Liver (tissue), 9 donors: ENCODE results near the gene OR4C6. TPM values are rescaled to one million over a fixed set of nuclear protein-coding genes. Genes with fewer than 3 reads are reported as not detected.

Experiments
- DNase-seq: peaks from one replicate; pipeline ENCODE4 v3.0.0-alpha.2; 2017; ENCODE audit warnings: low spot score
- H3K27ac ChIP-seq, 2 donors: one replicate each; pipeline ENCODE4 v1.7.0; 2013; ENCODE audit warnings: inconsistent platforms in 2 of 2, low read length in 2 of 2, control low read depth in 1 of 2, low read depth in 1 of 2, mild to moderate bottlenecking in 1 of 2
- H3K27me3 ChIP-seq, 4 donors: one replicate each; pipeline versions ENCODE4 v1.6.1 to v1.7.0; 2013; ENCODE audit warnings: low read length in 3 of 4, inconsistent platforms in 1 of 4, mild to moderate bottlenecking in 1 of 4, moderate library complexity in 1 of 4; ENCODE audit not compliant: control insufficient read depth in 4 of 4, insufficient read depth in 4 of 4
- H3K36me3 ChIP-seq, 4 donors: one replicate each; pipeline versions ENCODE4 v1.6.1 to v1.7.0; 2013; ENCODE audit warnings: low read length in 3 of 4, mild to moderate bottlenecking in 3 of 4, low read depth in 1 of 4, moderate library complexity in 1 of 4; ENCODE audit not compliant: control insufficient read depth in 4 of 4, insufficient read depth in 3 of 4
- H3K4me1 ChIP-seq, 4 donors: one replicate each; pipeline versions ENCODE4 v1.6.1 to v1.7.0; 2013; ENCODE audit warnings: low read length in 3 of 4, mild to moderate bottlenecking in 3 of 4, moderate library complexity in 1 of 4; ENCODE audit not compliant: control insufficient read depth in 4 of 4, insufficient read depth in 4 of 4
- H3K4me3 ChIP-seq, 3 donors: one replicate each; pipeline versions ENCODE4 v1.6.1 to v1.7.0; 2013; ENCODE audit warnings: low read length in 3 of 3, control low read depth in 1 of 3, low read depth in 1 of 3, mild to moderate bottlenecking in 1 of 3
- H3K9ac ChIP-seq, 2 donors: one replicate each; pipeline ENCODE4 v1.7.0; 2013; ENCODE audit warnings: low read length in 2 of 2, mild to moderate bottlenecking in 2 of 2, moderate library complexity in 2 of 2, control low read depth in 1 of 2, low read depth in 1 of 2
- H3K9me3 ChIP-seq, 4 donors: one replicate each; pipeline versions ENCODE4 v1.6.1 to v1.7.0; 2013; ENCODE audit warnings: low read length in 3 of 4; ENCODE audit not compliant: control insufficient read depth in 4 of 4
- ATF3 ChIP-seq: IDR thresholded peaks from 2 replicates; pipeline ENCODE4 v1.6.1; 2016; ENCODE audit warnings: antibody characterized with exemption
- CTCF ChIP-seq: fragments of 150-350 bp; IDR thresholded peaks from 2 replicates; pipeline ENCODE4 v1.5.1; 2017; ENCODE audit warnings: improper control_type of control experiment, low read depth, low read length; ENCODE audit not compliant: missing input control
- EGR1 ChIP-seq, 2 donors: IDR thresholded peaks; 2 replicates each; pipeline ENCODE4 v1.6.1; 2016 to 2018; ENCODE audit warnings: antibody characterized with exemption in 2 of 2, low read depth in 2 of 2
- FOXA1 ChIP-seq: IDR thresholded peaks from 2 replicates; pipeline ENCODE4 v1.6.1; 2016; ENCODE audit warnings: antibody characterized with exemption
- GABPA ChIP-seq, 2 donors: IDR thresholded peaks in 1 of 2; conservative IDR thresholded peaks in 1 of 2; 2 replicates each; pipeline ENCODE4 v1.6.1; 2016; ENCODE audit warnings: antibody characterized with exemption in 2 of 2, mild to moderate bottlenecking in 1 of 2, moderate library complexity in 1 of 2
- HNF4A ChIP-seq, 2 donors: conservative IDR thresholded peaks; 2 replicates each; pipeline ENCODE4 v1.6.1; 2016; ENCODE audit warnings: antibody characterized with exemption in 2 of 2, mild to moderate bottlenecking in 2 of 2
- HNF4G ChIP-seq: IDR thresholded peaks from 2 replicates; pipeline ENCODE4 v1.6.1; 2016; ENCODE audit warnings: antibody characterized with exemption
- JUND ChIP-seq, 2 donors: IDR thresholded peaks; 2 replicates each; pipeline ENCODE4 v1.6.1; 2016; ENCODE audit warnings: antibody characterized with exemption in 2 of 2
- MAX ChIP-seq: IDR thresholded peaks from 2 replicates; pipeline ENCODE4 v1.6.1; 2016; ENCODE audit warnings: antibody characterized with exemption
- NR2F2 ChIP-seq: IDR thresholded peaks from 2 replicates; pipeline ENCODE4 v1.6.1; 2016; ENCODE audit warnings: antibody characterized with exemption
- REST ChIP-seq: IDR thresholded peaks from 2 replicates; pipeline ENCODE4 v1.6.1; 2016; ENCODE audit warnings: antibody characterized with exemption, mild to moderate bottlenecking
- RXRA ChIP-seq, 2 donors: IDR thresholded peaks; 2 replicates each; pipeline ENCODE4 v1.6.1; 2017 to 2018; ENCODE audit warnings: antibody characterized with exemption in 2 of 2, mild to moderate bottlenecking in 1 of 2
- TAF1 ChIP-seq: conservative IDR thresholded peaks from 2 replicates; pipeline ENCODE4 v1.6.1; 2016; ENCODE audit warnings: antibody characterized with exemption, mild to moderate bottlenecking
- YY1 ChIP-seq: IDR thresholded peaks from 2 replicates; pipeline ENCODE4 v1.6.1; 2016; ENCODE audit warnings: antibody characterized with exemption, mild to moderate bottlenecking
- ZBTB33 ChIP-seq: IDR thresholded peaks from 2 replicates; pipeline ENCODE4 v1.6.1; 2016; ENCODE audit warnings: antibody characterized with exemption
- WGBS: extraction: QIAGEN DNeasy Blood & Tissue Kit; methylation state at CpG from one replicate; pipeline ENCODE4 v1.1.7; 2013; 5-methylcytosine and 5-hydroxymethylcytosine counted together
- polyA plus RNA-seq, 2 donors: library from polyadenylated mRNA; stranded (reverse) in 1 of 2; unstranded in 1 of 2; fragments of 200-250 nt in 1 of 2; fragments of >200 nt in 1 of 2; fragmentation: Nextera tagmentation in 1 of 2; extraction: Ambion mirVana in 1 of 2; gene quantifications; one replicate each; pipeline versions ENCODE4 v1.2.1 to v1.2.3, GENCODE V29; 2013 to 2015
- total RNA-seq, 2 donors: library from RNA; depleted of rRNA; stranded (reverse); fragments of >200 nt; gene quantifications; one replicate each; pipeline ENCODE4 v1.2.3, GENCODE V29; 2014
- donor health status: healthy.
- donor health status: healthy.
- donor health status: healthy.
- donor health status: healthy.
- donor health status: healthy.

The OR4C6 gene
- total and polyA plus RNA-seq, 4 donors = not detected

- 57% methylated on average over 1 of the region's 1 CpG for WGBS
- H3K27me3 ChIP-seq = no peaks in the 10 kb centered on the region
Observed at GRCh38 chr11:55652560-55652959, 9.4 kb upstream of the OR4C6 start.

GRCh38 chr11:55655096-55655495, 6.9 kb upstream of the OR4C6 start:
- TF ChIP-seq EGR1 (IDR thresholded peaks at IDR 0.05; ENCODE audit: low read depth in 2 of 2) (no peak), ZBTB33 (no peak), TAF1 (no peak), MAX (no peak)
- Histone ChIP-seq H3K27ac (no peak overlapping the region), H3K27me3 (no peaks in the 10 kb centered on the region), H3K4me1 (no peaks in the 10 kb centered on the region), H3K9me3 (peaks cover 0 to 2% (median under 1%) of the 10 kb centered on the region in 4 donors), H3K4me3 (no peak overlapping the region), H3K36me3 (no peaks in the 10 kb centered on the region), H3K9ac (no peak overlapping the region)
- DNase-seq = no peak

More at GRCh38 chr11:55652560-55652959, 9.4 kb upstream of the OR4C6 start:
- H3K9ac ChIP-seq = no peak overlapping the region
- no peak for DNase-seq
- no peak overlapping the region for H3K27ac ChIP-seq
- no peak for TF ChIP-seq NR2F2
- TF ChIP-seq HNF4A (conservative IDR thresholded peaks at IDR 0.05) = no peak
- TF ChIP-seq HNF4G = no peak
- no peak for TF ChIP-seq REST
- TF ChIP-seq TAF1 = no peak
- no peak for TF ChIP-seq YY1
- no peak overlapping the region for H3K4me3 ChIP-seq
- peaks cover 0 to 2% (median under 1%) of the 10 kb centered on the region in 4 donors for H3K9me3 ChIP-seq
- no peaks in the 10 kb centered on the region for H3K36me3 ChIP-seq
- no peaks in the 10 kb centered on the region for H3K4me1 ChIP-seq

- H3K27me3 ChIP-seq = no peaks in the 10 kb centered on the region
- TF ChIP-seq JUND (IDR thresholded peaks at IDR 0.05) (no peak), HNF4A (conservative IDR thresholded peaks at IDR 0.05) (no peak), FOXA1 (no peak), CTCF (no peak), ZBTB33 (no peak), TAF1 (no peak), RXRA (IDR thresholded peaks at IDR 0.05) (no peak), ATF3 (no peak), YY1 (no peak), GABPA (IDR thresholded peaks at IDR 0.05 in 1 of 2, conservative IDR thresholded peaks at IDR 0.05 in 1 of 2) (no peak)
- no peaks in the 10 kb centered on the region for H3K4me1 ChIP-seq
- peaks cover 0 to 2% (median 0%) of the 10 kb centered on the region in 4 donors for H3K9me3 ChIP-seq
- DNase-seq = no peak
- 78% methylated on average over 2 of the region's 2 CpGs for WGBS
- H3K27ac ChIP-seq = no peak overlapping the region
- H3K36me3 ChIP-seq = no peaks in the 10 kb centered on the region
- H3K4me3 ChIP-seq = no peak overlapping the region
- no peak overlapping the region for H3K9ac ChIP-seq
Observed at GRCh38 chr11:55658031-55658573, 3.9 kb upstream of the OR4C6 start.
